Loucy (cell line): ENCODE data around the gene ABTB2.

Experiments used
- CTCF ChIP-seq: fragments of 200-600 bp; sonication (generic); conservative IDR thresholded peaks from 2 replicates; pipeline ENCODE4 v1.5.1; 2014; ENCODE audit warnings: mild to moderate bottlenecking, antibody characterized with exemption, low read length
- EZH2phosphoT487 ChIP-seq: fragments of 200-600 bp; IDR thresholded peaks from 2 replicates; pipeline ENCODE4 v1.6.1; 2018; ENCODE audit warnings: antibody characterized with exemption, mild to moderate bottlenecking, moderate library complexity, borderline replicate concordance

GRCh38 chr11:34183848-34184391, 173.9 kb downstream of the ABTB2 start:
- TF ChIP-seq CTCF (no peak), EZH2phosphoT487 (no peak)
